GM21526 (cell line): ENCODE measurements around the gene IFT172.
"Not testable (repeated sequence)": the region's sequence is repeated elsewhere in the genome, so short reads cannot be mapped to it uniquely, and the experiment has no call there.

Experiments used
- ATAC-seq: cut with Tn5 transposase; IDR thresholded peaks from one replicate; pipeline ENCODE4 v1.9.1; 2021; ENCODE audit warnings: moderate library complexity; ENCODE audit not compliant: unreplicated experiment, low FRiP score

IFT172 gene

GRCh38 chr2:27428213-27428977 is 61.1 kb downstream of the IFT172 start, which contains the start of gene NRBP1:
TSS of gene NRBP1 (plus strand) at chr2:27428631. CDS start at chr2:27433274, 4,643 bp downstream.
- peak; percentile 81 for ATAC-seq

- no peak for ATAC-seq
Measured at GRCh38 chr2:27427863-27428212, 61.7 kb downstream of the IFT172 start.

GRCh38 chr2:27425039-27425438 is 64.5 kb downstream of the IFT172 start:
- ATAC-seq = not testable (repeated sequence)

- no peak for ATAC-seq
Measured at GRCh38 chr2:27422958-27423357, 66.6 kb downstream of the IFT172 start.

GRCh38 chr2:27421660-27422250 is 67.8 kb downstream of the IFT172 start:
- ATAC-seq = no peak

- ATAC-seq = no peak
Measured at GRCh38 chr2:27420996-27421395, 68.5 kb downstream of the IFT172 start.

GRCh38 chr2:27416151-27416550 is 73.4 kb downstream of the IFT172 start:
- no peak for ATAC-seq

GRCh38 chr2:27412419-27413152 is 77.0 kb downstream of the IFT172 start:
- no peak for ATAC-seq

GRCh38 chr2:27409321-27410073 is 80.0 kb downstream of the IFT172 start, which contains the start of gene PPM1G:
TSS of gene PPM1G (minus strand) at chr2:27409591. CDS start at chr2:27409422, 169 bp downstream.
- ATAC-seq = peak; percentile 90

- peak; percentile 34 for ATAC-seq
Measured at GRCh38 chr2:27408601-27409320, 80.8 kb downstream of the IFT172 start.

- ATAC-seq = no peak
Measured at GRCh38 chr2:27407798-27408491, 81.6 kb downstream of the IFT172 start.

GRCh38 chr2:27400348-27401135 is 89.0 kb downstream of the IFT172 start:
- no peak for ATAC-seq

GRCh38 chr2:27398962-27399361 is 90.6 kb downstream of the IFT172 start:
- ATAC-seq = no peak
